GM19193 (cell line): ENCODE data around the gene APBB3.

Experiments
- POLR2A ChIP-seq: IDR thresholded peaks from 4 replicates; pipeline ENCODE4 v1.6.1; 2011; ENCODE audit not compliant: insufficient read depth, insufficient read length; ENCODE audit errors: extremely low read depth

Gene APBB3

GRCh38 chr5:140588311-140589070 lies 24.1 kb upstream of the APBB3 start:
- no peak for TF ChIP-seq POLR2A

DNA sequence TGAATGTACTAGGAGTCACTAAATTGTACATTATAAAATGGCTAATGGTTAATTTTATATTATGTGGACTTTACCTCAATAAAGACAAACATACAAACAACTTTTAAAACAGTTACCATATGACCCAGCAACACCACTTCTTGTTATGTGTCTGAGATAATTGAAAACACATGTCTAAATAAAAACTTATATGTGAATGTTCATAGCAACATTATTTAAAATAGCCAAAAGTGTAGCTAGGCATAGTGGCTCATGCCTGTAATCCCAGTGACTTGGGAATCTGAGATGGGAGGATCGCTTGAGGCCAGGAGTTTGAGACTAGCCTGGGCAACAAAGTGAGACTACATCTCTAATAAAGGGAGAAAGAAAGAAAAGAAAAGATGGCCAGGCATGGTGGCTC lies 23.1 kb upstream of the APBB3 start:
- no peak for TF ChIP-seq POLR2A

DNA sequence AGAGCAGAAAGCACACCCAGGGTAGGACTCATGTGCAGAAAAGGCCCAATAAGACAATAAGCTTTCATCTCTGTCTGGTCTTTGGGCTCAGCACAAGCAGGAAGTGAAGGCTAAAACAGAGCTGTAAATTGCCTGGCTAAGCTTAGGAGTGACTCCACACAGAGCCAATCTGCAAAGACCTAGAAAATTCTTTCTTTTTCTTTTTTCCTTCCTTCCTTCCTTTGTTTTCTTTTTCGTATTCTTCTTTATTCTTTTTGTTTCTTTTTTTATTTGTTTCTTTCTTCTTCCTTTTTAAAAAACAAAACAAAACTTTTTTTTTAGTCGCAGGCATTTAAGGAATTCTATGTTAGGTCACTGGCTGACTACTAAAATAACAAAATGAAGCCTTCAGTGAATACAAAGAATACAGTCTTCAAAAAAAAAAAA lies 12.4 kb upstream of the APBB3 start:
- TF ChIP-seq POLR2A = no peak

DNA sequence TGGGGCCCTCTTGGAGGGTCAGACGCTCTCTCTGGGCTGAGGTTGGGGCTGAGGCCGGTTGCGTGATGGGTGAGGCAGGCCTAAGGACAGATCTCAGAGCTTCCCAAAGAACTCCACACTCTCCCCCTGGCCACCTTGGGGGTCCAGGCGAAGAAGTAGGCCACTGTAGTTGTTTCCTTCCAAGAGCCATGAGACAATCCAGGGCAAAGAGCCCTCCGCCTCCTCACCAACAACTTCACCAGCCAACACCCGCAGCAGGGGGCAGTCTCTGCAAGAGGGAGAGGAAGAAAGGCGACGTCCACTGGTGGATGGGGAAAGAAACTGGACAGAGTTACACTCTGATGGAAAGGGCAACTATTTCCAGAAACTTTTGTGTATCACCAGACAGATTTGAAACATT lies 10.9 kb upstream of the APBB3 start:
- TF ChIP-seq POLR2A = no peak

- no peak for TF ChIP-seq POLR2A
Observed at GRCh38 chr5:140574165-140574564, 9.8 kb upstream of the APBB3 start.

- no peak for TF ChIP-seq POLR2A
Observed at GRCh38 chr5:140573683-140574082, 9.3 kb upstream of the APBB3 start.

DNA sequence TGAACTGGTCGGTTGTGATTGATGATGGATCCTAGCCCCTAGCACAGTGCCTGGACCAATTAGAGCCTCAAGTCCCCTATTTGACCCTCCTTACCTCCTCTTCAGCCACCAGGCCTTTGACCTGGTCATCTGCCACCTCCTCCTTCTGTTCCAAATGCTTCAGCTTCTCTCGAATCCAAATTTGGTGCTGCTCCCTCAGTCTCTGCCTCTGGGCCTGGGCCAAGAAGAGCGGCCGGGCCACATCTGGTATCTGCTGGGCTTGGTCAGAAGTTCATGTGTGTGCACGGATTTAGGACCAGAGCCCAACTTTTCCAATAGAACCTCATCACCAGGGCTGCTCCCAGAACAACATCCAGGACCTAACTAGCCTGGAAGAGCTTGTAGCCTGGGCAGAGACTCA lies 6.7 kb upstream of the APBB3 start:
- TF ChIP-seq POLR2A = no peak

DNA sequence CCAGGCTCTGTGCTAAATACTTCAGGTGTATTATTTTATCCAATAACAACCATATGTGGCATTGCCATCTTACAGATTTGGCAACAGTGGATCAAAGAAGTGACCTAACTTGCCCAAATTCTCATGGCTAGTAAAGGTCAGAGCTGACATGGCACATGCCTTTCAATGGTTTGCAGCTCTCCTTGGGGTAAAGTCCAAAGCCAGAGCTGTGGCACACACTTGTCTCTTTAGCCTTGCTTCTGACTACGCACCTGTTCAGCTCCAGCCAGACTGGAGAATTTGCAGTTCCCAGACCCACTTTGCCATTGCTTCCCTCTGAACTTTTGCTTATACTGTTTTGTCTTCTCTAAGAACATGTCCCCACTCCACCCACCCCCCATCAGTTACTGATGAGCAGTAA lies 6.1 kb upstream of the APBB3 start:
- no peak for TF ChIP-seq POLR2A

- TF ChIP-seq POLR2A = no peak
Observed at GRCh38 chr5:140570058-140570457, 5.7 kb upstream of the APBB3 start.

- peak; percentile 3 for TF ChIP-seq POLR2A
Observed at GRCh38 chr5:140569197-140569596, 4.8 kb upstream of the APBB3 start.

DNA sequence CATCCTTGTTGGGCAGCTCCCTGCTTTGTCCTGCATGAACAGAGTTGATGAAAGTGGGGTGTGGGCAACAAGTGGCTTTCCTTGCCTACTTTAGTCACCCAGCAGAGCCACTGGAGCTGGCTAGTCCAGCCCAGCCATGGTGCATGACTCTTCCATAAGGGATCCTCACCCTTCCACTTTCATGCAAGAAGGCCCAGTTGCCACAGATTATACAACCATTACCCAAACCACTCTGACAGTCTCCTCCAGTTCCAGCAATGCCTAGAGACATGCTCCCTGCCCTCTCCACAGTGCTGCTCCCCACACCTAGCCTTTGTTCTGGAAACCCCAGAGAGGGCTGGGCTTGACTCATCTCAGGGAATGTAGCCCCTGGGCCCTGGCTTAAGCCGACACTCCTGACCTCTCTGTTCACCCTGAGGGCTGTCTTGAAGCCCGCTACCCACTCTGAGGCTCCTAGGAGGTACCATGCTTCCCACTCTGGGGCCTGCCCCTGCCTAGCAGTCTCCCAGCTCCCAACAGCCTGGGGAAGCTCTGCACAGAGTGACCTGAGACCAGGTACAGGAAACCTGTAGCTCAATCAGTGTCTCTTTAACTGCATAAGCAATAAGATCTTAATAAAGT lies 4.2 kb upstream of the APBB3 start:
- TF ChIP-seq POLR2A = peak; percentile 17

- TF ChIP-seq POLR2A = no peak
Observed at GRCh38 chr5:140567871-140568270, 3.5 kb upstream of the APBB3 start.

GRCh38 chr5:140567136-140567818 lies 2.9 kb upstream of the APBB3 start:
- TF ChIP-seq POLR2A = no peak

GRCh38 chr5:140566665-140567064 lies 2.3 kb upstream of the APBB3 start:
- no peak for TF ChIP-seq POLR2A

DNA sequence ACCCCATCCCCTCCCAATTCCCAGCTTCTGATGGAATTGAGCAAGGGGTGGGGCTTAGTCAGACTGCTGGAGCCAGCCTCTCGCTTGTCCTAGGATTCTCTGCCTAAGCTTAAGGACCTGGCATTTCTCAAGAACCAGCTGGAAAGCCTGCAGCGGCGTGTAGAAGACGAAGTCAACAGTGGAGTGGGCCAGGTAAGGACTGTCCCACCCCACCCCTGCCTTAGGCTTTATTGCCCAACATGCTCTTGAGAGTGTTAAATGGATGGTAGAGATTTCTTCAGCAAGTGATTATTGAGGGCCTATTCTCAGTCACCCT lies 1.3 kb upstream of the APBB3 start:
- TF ChIP-seq POLR2A = no peak
